NCI-H2196 (cell line): ENCODE results near the gene OR7G2.
"Not testable (repeated sequence)": the region's sequence is repeated elsewhere in the genome, so short reads cannot be mapped to it uniquely, and the experiment has no call there.

Experiments used
- DNase-seq: peaks from one replicate; lab custom pipeline; 2025; ENCODE audit not compliant: unreplicated experiment; lab: John Stamatoyannopoulos, UW

Gene OR7G2

DNA sequence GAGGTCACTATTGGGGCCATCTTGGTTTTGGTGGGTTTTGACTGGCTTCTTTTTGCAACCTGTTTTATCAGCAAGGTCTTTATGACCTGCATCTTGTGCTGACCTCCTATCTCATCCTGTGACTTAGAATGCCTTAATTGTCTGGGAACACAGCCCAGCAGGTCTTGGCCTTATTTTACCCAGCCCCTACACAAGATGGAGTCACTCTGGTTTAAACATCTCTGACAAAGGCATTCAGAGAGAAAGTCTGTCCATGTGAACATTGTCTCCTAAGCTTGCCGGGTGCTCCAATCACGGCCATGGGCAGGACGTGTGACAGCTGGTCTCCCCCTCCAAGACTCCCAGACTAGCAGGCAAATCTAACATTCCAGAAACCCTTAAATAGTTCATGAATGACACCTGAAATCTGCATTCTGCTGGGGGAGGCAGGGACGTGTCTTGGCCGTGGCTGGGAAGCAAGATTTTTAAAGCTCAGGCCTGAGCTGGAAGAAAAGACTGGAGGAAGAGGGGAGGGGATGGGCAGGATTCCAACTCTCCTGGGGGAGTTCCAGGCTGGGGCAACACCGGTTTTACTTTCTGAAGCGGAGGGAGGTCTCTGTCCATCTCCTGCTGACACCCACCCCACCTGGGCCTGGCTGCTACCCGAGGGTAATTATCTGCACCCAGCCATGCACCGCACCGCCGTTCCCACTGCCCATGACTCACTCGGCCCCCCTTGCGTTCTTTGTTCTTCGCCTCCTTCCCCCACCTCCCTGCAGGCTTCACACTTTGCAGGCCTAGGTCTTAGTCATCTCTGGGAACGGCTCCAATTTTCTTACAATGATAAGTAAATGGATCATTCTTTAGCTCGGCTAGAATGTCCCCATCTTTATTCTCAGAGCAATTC, 32.0 kb downstream of the OR7G2 start:
- peak; percentile 95 for DNase-seq

GRCh38 chr19:9073806-9074205, 33.5 kb downstream of the OR7G2 start:
- no peak for DNase-seq

- not testable (repeated sequence) for DNase-seq
These were observed 35.6 kb downstream of the OR7G2 start for GRCh38 chr19:9071720-9072119.

DNA sequence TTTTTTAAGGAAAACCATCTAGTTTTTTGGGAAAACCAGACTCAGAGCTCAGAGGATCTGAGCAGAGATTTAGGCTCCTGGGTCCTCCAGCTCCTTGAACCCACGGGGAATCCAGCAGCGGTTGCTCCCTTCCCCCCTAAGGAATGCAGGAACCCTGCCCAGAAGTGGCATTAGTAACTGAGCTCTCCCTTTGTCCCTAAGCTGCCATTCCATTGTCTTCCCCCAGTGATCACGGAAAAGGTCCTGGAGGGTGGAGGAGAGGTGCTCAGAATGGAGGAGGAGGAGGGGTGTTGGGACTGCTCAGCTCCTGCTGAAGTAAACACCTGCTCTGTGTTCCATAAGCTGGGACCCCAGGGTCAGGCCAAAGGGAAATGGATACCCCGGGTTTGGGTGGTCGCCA, 37.2 kb downstream of the OR7G2 start:
- no peak for DNase-seq

DNA sequence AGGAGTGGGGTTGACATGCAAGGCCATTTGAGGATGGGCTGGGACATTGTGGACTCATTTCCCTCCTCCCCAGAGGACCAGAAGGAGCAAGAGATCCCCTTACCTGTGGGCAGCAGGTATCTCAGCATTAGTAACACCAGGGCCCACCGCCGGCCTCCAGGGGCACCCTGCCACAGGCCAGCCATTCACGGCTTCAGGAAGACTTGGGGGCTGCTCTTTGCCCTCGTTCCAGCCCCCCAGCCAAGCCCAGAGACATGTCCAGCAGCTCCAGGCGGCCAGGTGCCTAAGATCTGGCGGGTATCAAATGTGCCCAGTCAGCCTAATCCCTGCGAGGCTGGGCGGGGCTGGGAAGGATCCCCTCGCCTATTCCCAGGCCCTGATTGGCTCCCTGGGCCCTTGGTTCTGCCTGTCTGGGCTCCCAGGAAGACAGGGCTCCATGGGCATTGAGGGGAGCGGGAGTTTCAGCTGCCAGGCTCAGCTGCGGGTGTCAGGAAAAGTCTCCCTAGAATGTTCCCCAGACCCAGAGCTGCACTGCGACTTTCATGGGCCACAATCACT, 41.7 kb downstream of the OR7G2 start:
- no peak for DNase-seq

DNA sequence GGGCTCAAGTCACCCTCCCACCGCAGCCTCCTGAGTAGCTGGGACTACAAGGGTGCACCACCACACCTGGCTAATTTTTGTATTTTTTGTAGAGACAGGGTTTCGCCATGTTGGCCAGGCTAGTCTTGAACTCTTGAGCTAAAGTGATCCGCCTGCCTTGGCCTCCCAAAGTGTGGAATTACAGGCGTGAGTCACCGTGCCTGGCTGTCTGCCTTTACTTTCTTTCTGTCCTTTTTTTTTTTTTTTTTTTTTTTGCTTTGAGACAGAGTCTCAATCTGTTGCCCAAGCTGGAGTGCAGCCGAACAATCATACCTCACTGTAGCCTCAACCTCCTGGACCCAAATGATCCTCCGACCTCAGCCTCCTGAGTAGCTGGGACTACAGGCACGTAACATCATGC, 45.4 kb downstream of the OR7G2 start:
- no peak for DNase-seq

DNA sequence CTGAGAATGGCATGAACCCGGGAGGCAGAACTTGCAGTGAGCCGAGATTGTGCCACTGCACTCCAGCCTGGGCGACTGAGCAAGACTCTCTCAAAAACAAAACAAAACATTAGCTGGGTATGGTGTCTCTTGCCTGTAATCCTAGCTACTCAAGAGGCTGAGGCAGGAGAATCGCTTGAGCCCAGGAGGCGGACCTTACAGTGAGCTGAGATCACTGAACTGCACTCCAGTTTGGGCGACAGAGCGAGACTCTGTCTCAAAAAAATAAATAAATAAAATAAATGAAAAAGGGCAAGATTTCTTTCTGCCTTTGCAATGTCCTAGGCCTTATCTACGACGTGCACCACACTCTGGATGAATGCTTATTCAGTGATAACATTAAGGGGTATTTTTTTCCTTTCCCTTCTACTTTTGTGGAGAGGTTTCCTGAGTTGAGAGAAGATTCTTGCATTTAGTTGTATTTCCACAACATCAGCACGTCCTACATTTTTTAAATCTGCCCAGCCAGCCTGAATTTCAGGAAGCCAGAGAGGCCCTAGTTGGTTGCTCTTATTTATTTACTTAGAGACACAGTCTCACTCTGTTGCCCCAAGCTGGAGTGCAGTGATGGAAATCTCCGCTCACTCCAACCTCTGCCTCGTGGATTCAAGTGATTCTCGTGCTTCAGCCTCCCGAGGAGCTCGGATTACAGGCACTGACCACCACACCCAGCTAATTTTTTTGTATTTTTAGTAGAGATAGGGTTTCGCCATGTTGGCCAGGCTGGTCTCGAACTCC, 46.5 kb downstream of the OR7G2 start:
- no peak for DNase-seq

DNA sequence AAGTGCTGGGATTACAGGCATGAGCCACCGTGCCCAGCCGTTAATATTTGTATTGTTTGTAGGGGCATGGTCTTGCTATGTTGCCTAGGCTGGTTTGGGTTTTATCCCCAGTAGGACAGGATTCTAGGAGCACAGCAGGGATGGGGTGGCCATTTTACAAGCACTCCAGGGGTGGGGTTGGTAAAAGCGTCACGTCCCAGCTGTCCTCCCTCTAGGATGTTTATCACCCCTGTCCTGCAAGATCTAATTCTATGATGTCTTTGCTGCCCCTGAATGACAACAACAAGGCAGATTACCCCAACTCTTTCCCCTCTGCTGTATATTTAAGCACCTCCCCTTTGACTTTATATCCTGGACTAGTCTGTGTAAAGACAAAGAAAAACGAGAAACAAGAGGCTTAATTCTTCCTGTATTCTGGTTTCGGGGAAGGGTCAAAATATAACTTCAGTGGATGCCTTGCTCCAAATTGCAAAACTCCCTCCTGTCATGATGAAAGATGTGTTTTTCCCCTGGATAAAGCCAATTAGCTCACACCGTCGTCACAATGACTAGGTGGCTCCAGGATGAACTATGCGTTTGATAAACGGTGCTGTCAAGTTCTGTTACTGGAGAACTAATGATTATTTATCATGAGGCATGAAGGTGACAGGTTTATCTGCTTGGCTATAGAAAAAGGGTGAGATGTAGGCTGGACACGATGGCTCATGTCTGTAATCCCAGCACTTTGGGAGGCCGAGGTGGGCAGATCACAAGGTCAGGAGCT, 48.2 kb downstream of the OR7G2 start:
- DNase-seq = no peak

- DNase-seq = no peak
These were observed 49.6 kb downstream of the OR7G2 start for GRCh38 chr19:9057505-9058258.

GRCh38 chr19:9056131-9056530, 51.1 kb downstream of the OR7G2 start:
- DNase-seq = not testable (repeated sequence)

DNA sequence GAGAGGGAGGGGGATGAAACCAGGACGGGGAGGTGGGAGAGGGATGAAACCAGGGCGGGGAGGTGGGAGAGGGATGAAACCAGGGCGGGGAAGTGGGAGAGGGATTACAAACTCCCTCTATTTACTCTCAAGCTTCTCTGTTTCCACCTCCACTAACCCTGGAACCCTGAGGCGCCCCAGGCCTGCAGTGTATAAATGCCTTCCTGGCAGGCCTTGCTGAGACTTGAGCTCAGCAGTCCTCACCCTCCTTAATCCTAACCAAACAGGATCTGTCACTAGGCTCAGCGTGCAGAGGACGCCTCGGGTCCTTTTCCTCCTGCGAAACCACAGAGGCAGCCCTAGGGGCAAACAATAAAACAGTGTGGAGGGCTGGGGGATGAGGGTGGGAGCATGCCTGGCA, 52.5 kb downstream of the OR7G2 start:
- DNase-seq = no peak

DNA sequence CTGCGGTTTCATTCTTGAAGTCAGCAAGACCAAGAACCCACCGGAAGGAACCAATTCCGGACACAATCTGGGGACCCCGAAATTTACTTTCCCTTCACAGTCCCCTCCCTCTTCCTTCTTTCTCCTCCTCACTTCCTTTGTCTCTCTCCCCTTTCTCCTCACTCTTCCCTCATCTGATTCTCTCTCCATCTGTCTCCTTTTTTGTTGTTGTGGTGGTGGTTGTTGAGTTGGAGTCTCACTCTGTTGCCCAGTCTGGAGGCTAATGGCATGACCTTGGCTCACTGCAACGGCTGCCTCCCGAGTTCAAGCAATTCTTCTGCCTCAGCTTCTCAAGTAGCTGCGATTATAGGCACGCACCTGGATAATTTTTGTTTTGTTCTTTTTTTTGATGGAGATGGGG, 53.1 kb downstream of the OR7G2 start:
- DNase-seq = no peak

DNA sequence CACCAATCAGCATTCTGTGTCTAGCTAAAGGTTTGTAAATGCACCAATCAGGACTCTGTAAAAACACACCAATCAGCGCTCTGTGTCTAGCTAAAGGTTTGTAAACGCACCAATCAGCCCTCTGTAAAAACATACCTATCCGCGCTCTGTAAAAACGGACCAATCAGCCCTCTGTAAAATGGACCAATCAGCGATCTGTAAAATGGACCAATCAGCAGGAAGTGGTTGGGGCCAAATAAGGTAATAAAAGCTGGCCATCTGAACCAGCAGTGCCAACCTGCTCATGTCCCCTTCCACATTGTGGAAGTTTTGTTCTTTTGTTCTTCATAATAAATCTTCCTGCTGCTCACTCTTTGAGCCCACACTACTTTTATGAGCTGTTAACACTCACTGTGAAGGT, 53.6 kb downstream of the OR7G2 start:
- DNase-seq = not testable (repeated sequence)

GRCh38 chr19:9052894-9053293, 54.4 kb downstream of the OR7G2 start:
- DNase-seq = no peak
